Measurements from ENCODE around the gene EFS. TPM values are rescaled to one million over a fixed set of nuclear protein-coding genes. Genes with fewer than 3 reads are reported as not detected.
A peak's percentile ranks its signal among the peaks of the same experiment; 100 is the strongest.

EFS gene
- total and polyA plus RNA-seq, 2 of the 8 experiments (the other 6 are each of a cell fraction or from before 2014, with no cell fraction given), result 27.8 to 28.6 TPM

- peak overlapping the region; percentile 59; the same call in 1 of the 2 replicates for H4K8ac ChIP-seq (ENCODE audit: extremely low read depth, insufficient read depth, low read length)
- H3K56ac ChIP-seq (replicated peaks; ENCODE audit: insufficient read length, low read depth, low read length), result no peak overlapping the region
- H3K27ac ChIP-seq (ENCODE audit: low read depth, low read length), result no peak overlapping the region
- H3K4ac ChIP-seq (replicated peaks; ENCODE audit: insufficient read length, low read depth, low read length), result no peak overlapping the region
- no peaks in the 10 kb centered on the region for H3K79me1 ChIP-seq (ENCODE audit: low read depth, low read length)
- POLR2A ChIA-PET (ENCODE audit: partially characterized antibody), result interaction anchor here (0.6 to 1.9 kb wide), 4 partner anchors 10 to 101 kb away, joined by 3 to 4 read pairs (median 3); partner anchors contain the start of gene EFS
- FAIRE-seq, result no peak
- TF ChIP-seq RFX5 (IDR thresholded peaks at IDR 0.05; ENCODE audit: borderline replicate concordance, low read depth, low read length) (no peak), RAD21 (IDR thresholded peaks at IDR 0.05 in 1 of 2, conservative IDR thresholded peaks at IDR 0.05 in 1 of 2; ENCODE audit: low read depth in 2 of 2, low read length in 2 of 2) (0 out of 4 replicates have a peak, but pooled peaks of 1 of the 2 experiments have one; percentile 10), CTCF (IDR thresholded peaks at IDR 0.05; ENCODE audit: control extremely low read depth in 1 of 3, insufficient read depth in 1 of 3, low read depth in 1 of 3, low read length in 3 of 3) (0 out of 4 replicates have a peak, but pooled peaks of 1 of the 3 experiments have one; percentile 3)
- H3K14ac ChIP-seq (ENCODE audit: insufficient read length), result no peak overlapping the region
- H3K23ac ChIP-seq (ENCODE audit: insufficient read length), result no peak overlapping the region
- H3K4me3 ChIP-seq (ENCODE audit: extremely low read depth in 1 of 4, insufficient read depth in 2 of 4, low read depth in 3 of 4, low read length in 4 of 4), result no peak overlapping the region
- H3K4me2 ChIP-seq (ENCODE audit: insufficient read depth in 1 of 2, low read depth in 2 of 2, low read length in 2 of 2), result no peak overlapping the region
- H3K27me3 ChIP-seq (replicated peaks in 1 of 4; ENCODE audit: control insufficient read depth in 3 of 4, extremely low read depth in 1 of 4, insufficient read depth in 3 of 4, low read length in 3 of 4), result no peaks in the 10 kb centered on the region; a peak in 3 of 7 replicates
- CTCF ChIA-PET (ENCODE audit: partially characterized antibody), result interaction anchor here (0.7 to 7.0 kb wide), 11 partner anchors 12 to 695 kb away, joined by 3 to 96 read pairs (median 4); partner anchors contain the start of gene CMTM5
- H2AFZ ChIP-seq (ENCODE audit: low read length), result 0 out of 2 replicates have a peak overlapping the region, but pooled peaks have one; percentile 9
- no peaks in the 10 kb centered on the region for H3K23me2 ChIP-seq (ENCODE audit: low read depth, low read length)
- H2BK120ac ChIP-seq (replicated peaks; ENCODE audit: low read depth, low read length), result no peak overlapping the region
- DNase-seq (ENCODE audit: low read depth in 1 of 2, low spot score in 2 of 2), result no peak
- no peaks in the 10 kb centered on the region for H3K9me3 ChIP-seq (ENCODE audit: insufficient read depth in 2 of 2, low read depth in 1 of 2, low read length in 1 of 2)
- no peak overlapping the region for H2BK5ac ChIP-seq (ENCODE audit: low read depth, low read length)
- WGBS, 2 experiments (ENCODE audit: extremely low coverage in 1 of 2, insufficient coverage in 1 of 2, insufficient read length in 1 of 2, insufficient replicate concordance in 2 of 2, low coverage in 1 of 2, low lambda C conversion rate in 2 of 2, missing lambda C conversion rate in 1 of 2), result 82% methylated on average over 7 of the region's 7 CpGs; no CpG with 5 or more reads in 1 of the 2 experiments
- no peaks in the 10 kb centered on the region for H3K36me3 ChIP-seq (ENCODE audit: control insufficient read depth in 2 of 4, insufficient read depth in 4 of 4, low read length in 3 of 4)
- no peak overlapping the region for H4K91ac ChIP-seq (replicated peaks; ENCODE audit: insufficient read length, low read length)
- H3K4me1 ChIP-seq (replicated peaks in 1 of 4; ENCODE audit: control insufficient read depth in 3 of 4, insufficient read depth in 4 of 4, low read length in 3 of 4), result peaks cover 0 to 10% (median 0%) of the 10 kb centered on the region in 4 experiments; a peak in 1 of 7 replicates
- no peak overlapping the region for H2BK15ac ChIP-seq (ENCODE audit: low read length)
- no peak overlapping the region; the same call in 1 of the 2 replicates for H2BK20ac ChIP-seq (ENCODE audit: low read length)
- no peak overlapping the region for H4K5ac ChIP-seq (ENCODE audit: insufficient read length, low read depth, low read length)
- no peak overlapping the region for H3K9ac ChIP-seq (replicated peaks in 1 of 4; ENCODE audit: extremely low read depth in 1 of 4, low read depth in 3 of 4, low read length in 3 of 4)
- H3K79me2 ChIP-seq (ENCODE audit: control insufficient read depth in 1 of 2, insufficient read depth in 2 of 2, low read length in 2 of 2), result no peaks in the 10 kb centered on the region
- no peak overlapping the region for H2AK5ac ChIP-seq (ENCODE audit: low read depth, low read length)
- no peak overlapping the region for H3K18ac ChIP-seq (ENCODE audit: extremely low read depth, low read length)
- no peak overlapping the region for H2BK12ac ChIP-seq (ENCODE audit: low read depth, low read length)
- H4K20me1 ChIP-seq (replicated peaks in 1 of 2; ENCODE audit: control insufficient read depth in 1 of 2, insufficient read depth in 2 of 2, low read length in 2 of 2), result no peaks in the 10 kb centered on the region
Observed at GRCh38 chr14:23392613-23393012, 27.6 kb upstream of the EFS start.
